GM23338 (cell line): ENCODE measurements around the gene BHLHE23. TPM values are rescaled to one million over a fixed set of nuclear protein-coding genes. Genes with fewer than 3 reads are reported as not detected.

Experiments used
- ATAC-seq: fragments of 200-7000 bp; cut with Tn5 transposase; 3 replicates; pipeline ENCODE4 v1.9.1; 2020
- DNase-seq: peaks from one replicate; pipeline ENCODE4 v3.0.0-alpha.2; 2015; ENCODE audit warnings: low spot score
- H2AFZ ChIP-seq: fragments of 200-600 bp; sonication (generic); 2 replicates; pipeline ENCODE4 v1.8.0; 2016; ENCODE audit warnings: antibody characterized with exemption, mild to moderate bottlenecking, moderate library complexity
- H3F3A ChIP-seq: fragments of 200-600 bp; sonication (generic); replicated peaks from 2 replicates; pipeline ENCODE4 v1.8.0; 2017; ENCODE audit warnings: antibody characterized with exemption, mixed run types, low read depth
- H3K27ac ChIP-seq: fragments of 200-600 bp; sonication (generic); 2 replicates; pipeline ENCODE4 v1.6.1; 2016; ENCODE audit warnings: low read depth
- H3K27me3 ChIP-seq: fragments of 200-600 bp; sonication (generic); 2 replicates; pipeline ENCODE4 v1.8.0; 2016; ENCODE audit warnings: mild to moderate bottlenecking, mixed run types, moderate library complexity; ENCODE audit not compliant: insufficient read depth
- H3K36me3 ChIP-seq: fragments of 200-600 bp; sonication (generic); 2 replicates; pipeline ENCODE4 v1.8.0; 2016; ENCODE audit warnings: mild to moderate bottlenecking; ENCODE audit not compliant: insufficient read depth
- H3K4me1 ChIP-seq: fragments of 200-600 bp; sonication (generic); 2 replicates; pipeline ENCODE4 v1.8.0; 2016; ENCODE audit warnings: mild to moderate bottlenecking, moderate library complexity; ENCODE audit not compliant: insufficient read depth
- H3K4me2 ChIP-seq: fragments of 200-600 bp; sonication (generic); 2 replicates; pipeline ENCODE4 v1.7.1; 2017; ENCODE audit warnings: mixed run types
- H3K4me3 ChIP-seq: fragments of 200-600 bp; sonication (generic); 2 replicates; pipeline ENCODE4 v1.6.1; 2016; ENCODE audit warnings: mixed run types
- H3K79me2 ChIP-seq: fragments of 200-600 bp; sonication (generic); replicated peaks from 2 replicates; pipeline ENCODE4 v1.8.0; 2017; ENCODE audit warnings: mild to moderate bottlenecking; ENCODE audit not compliant: insufficient read depth
- H3K9me2 ChIP-seq: fragments of 200-600 bp; sonication (generic); 2 replicates; pipeline ENCODE4 v1.8.0; 2017; ENCODE audit not compliant: insufficient read depth
- H4K20me1 ChIP-seq: fragments of 200-600 bp; sonication (generic); replicated peaks from 2 replicates; pipeline ENCODE4 v1.8.0; 2017; ENCODE audit warnings: mild to moderate bottlenecking; ENCODE audit not compliant: insufficient read depth
- H3K27ac Mint-ChIP-seq: 2 replicates; pipeline ENCODE4 v1.8.0; 2020; ENCODE audit warnings: inconsistent platforms, mild to moderate bottlenecking, moderate library complexity, mixed read lengths
- H3K27me3 Mint-ChIP-seq: 3 replicates; pipeline ENCODE4 v1.8.0; 2022; ENCODE audit warnings: low read depth, mild to moderate bottlenecking, moderate library complexity, mixed read lengths, inconsistent platforms; ENCODE audit not compliant: insufficient read depth, poor library complexity
- H3K36me3 Mint-ChIP-seq: 3 replicates; pipeline ENCODE4 v1.8.0; 2021; ENCODE audit warnings: low read depth, mild to moderate bottlenecking, inconsistent platforms, moderate library complexity, mixed read lengths
- H3K4me1 Mint-ChIP-seq: 3 replicates; pipeline ENCODE4 v1.8.0; 2020; ENCODE audit warnings: mild to moderate bottlenecking, inconsistent platforms, mixed read lengths
- H3K4me3 Mint-ChIP-seq: 3 replicates; pipeline ENCODE4 v1.8.0; 2021; ENCODE audit warnings: moderate library complexity, mild to moderate bottlenecking, inconsistent platforms, mixed read lengths
- H3K9me3 Mint-ChIP-seq: 3 replicates; pipeline ENCODE4 v1.8.0; 2020; ENCODE audit warnings: moderate library complexity, mild to moderate bottlenecking, inconsistent platforms, mixed read lengths
- JUNB ChIP-seq: IDR thresholded peaks from one replicate; pipeline ENCODE4 v1.6.1; 2016; ENCODE audit warnings: antibody characterized with exemption; ENCODE audit not compliant: unreplicated experiment
- POLR2AphosphoS5 ChIP-seq: IDR thresholded peaks from 2 replicates; pipeline ENCODE4 v1.6.1; 2016; ENCODE audit warnings: antibody characterized with exemption, low read depth
- STAT1 ChIP-seq: IDR thresholded peaks from one replicate; pipeline ENCODE4 v1.6.1; 2016; ENCODE audit warnings: antibody characterized with exemption; ENCODE audit not compliant: unreplicated experiment
- ZNF114 ChIP-seq: fragments of 250-450 bp; sonication (Bioruptor Pico); IDR thresholded peaks from 2 replicates; pipeline ENCODE4 v1.5.0; 2020; ENCODE audit warnings: mild to moderate bottlenecking, moderate library complexity
- ZNF462 ChIP-seq: fragments of 250-450 bp; sonication (Bioruptor Pico); IDR thresholded peaks from 2 replicates; pipeline ENCODE4 v1.5.0; 2020; ENCODE audit warnings: mild to moderate bottlenecking, moderate library complexity
- polyA plus RNA-seq: library from polyadenylated mRNA; unstranded; fragments of >200 nt; fragmentation: Nextera tagmentation; extraction: Ambion mirVana; gene quantifications from 2 replicates; pipeline ENCODE4 v1.2.1, GENCODE V29; 2016
- total RNA-seq: library from RNA; depleted of rRNA; stranded (reverse); fragments of >200 nt; shearing (Covaris generic); gene quantifications from 2 replicates; pipeline ENCODE4 v1.2.3, GENCODE V29; 2014

The BHLHE23 gene
- total and polyA plus RNA-seq, 2 experiments from 2014 or later: 0.52 to 5.0 TPM

DNA sequence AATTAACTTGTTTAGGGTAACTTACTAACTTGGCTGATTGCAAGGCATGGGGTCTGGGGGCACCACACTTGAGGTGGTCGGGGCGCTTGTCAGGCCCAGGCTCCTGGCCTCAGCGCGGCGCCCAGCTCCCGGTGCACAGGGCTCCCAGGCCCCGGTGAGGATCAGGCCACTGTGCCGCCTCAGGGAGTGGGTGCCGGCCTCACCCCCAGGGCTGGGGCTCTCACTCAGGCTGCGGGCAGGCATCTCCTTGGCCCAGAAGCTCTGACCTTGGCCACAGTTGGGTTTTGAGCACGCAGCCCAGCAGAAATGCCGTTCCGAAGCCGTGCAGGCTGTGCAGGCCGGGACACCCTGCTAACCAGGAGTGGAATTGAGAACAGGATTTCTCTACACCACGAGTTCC is 37.8 kb upstream of the BHLHE23 start (continued):
- TF ChIP-seq POLR2AphosphoS5: no peak
- no peak for TF ChIP-seq JUNB
- no peak for TF ChIP-seq ZNF114 (CRISPR knock-in tag)
- TF ChIP-seq ZNF462 (CRISPR knock-in tag): no peak
- TF ChIP-seq STAT1: no peak

- Histone ChIP-seq H2AFZ (no peak overlapping the region), H3K4me1 (no peaks in the 10 kb centered on the region), H3K79me2 (no peaks in the 10 kb centered on the region), H3K27ac (no peak overlapping the region), H3K36me3 (no peaks in the 10 kb centered on the region), H3F3A (no peaks in the 10 kb centered on the region), H3K4me2 (no peak overlapping the region), H3K27me3 (no peaks in the 10 kb centered on the region; the same call in 1 of the 2 replicates), H3K9me2 (no peaks in the 10 kb centered on the region), H3K4me3 (no peak overlapping the region), H4K20me1 (no peaks in the 10 kb centered on the region)
- Mint-ChIP-seq H3K27me3 (peaks cover 3% of the 10 kb centered on the region), H3K9me3 (peaks cover 16% of the 10 kb centered on the region), H3K27ac (no peak overlapping the region), H3K36me3 (peaks cover 9% of the 10 kb centered on the region; the same call in 1 of the 3 replicates), H3K4me3 (no peak overlapping the region; the same call in 2 of the 3 replicates), H3K4me1 (0 out of 3 replicates have a peak, but pooled peaks cover 2% of the 10 kb centered on the region)
- DNase-seq: no peak
- no peak for ATAC-seq
- TF ChIP-seq JUNB: no peak
Measured at GRCh38 chr20:63044204-63044600, 37.4 kb upstream of the BHLHE23 start.
